ENCODE results near the gene MRC1. TPM values are rescaled to one million over a fixed set of nuclear protein-coding genes. Genes with fewer than 3 reads are reported as not detected.

MRC1 gene
- total and polyA plus RNA-seq, 2 donors from 2014 or later, result 3.4 to 67.8 TPM

- Histone ChIP-seq H3K27me3 (ENCODE audit: control insufficient read depth, insufficient read depth, low read length) (no peaks in the 10 kb centered on the region), H3K9ac (ENCODE audit: low read length in 3 of 3) (no peak overlapping the region), H3K9me3 (ENCODE audit: control insufficient read depth in 2 of 3, insufficient read depth in 1 of 3, low read length in 3 of 3) (no peaks in the 10 kb centered on the region), H3K27ac (ENCODE audit: low read depth in 2 of 2, low read length in 2 of 2) (no peak overlapping the region), H3K4me3 (ENCODE audit: low read length in 3 of 3) (no peak overlapping the region), H3K4me1 (ENCODE audit: control insufficient read depth in 2 of 3, insufficient read depth in 2 of 3, low read depth in 1 of 3, low read length in 3 of 3) (no peaks in the 10 kb centered on the region), H3K36me3 (ENCODE audit: control insufficient read depth in 2 of 3, insufficient read depth in 3 of 3, low read length in 3 of 3) (no peaks in the 10 kb centered on the region)
- DNase-seq (no peak), FAIRE-seq (no peak)
- intact Hi-C loops (cut with DNase I), result no loop called here
- TF ChIP-seq CTCF (IDR thresholded peaks at IDR 0.05; ENCODE audit: borderline replicate concordance, extremely low read depth, insufficient read depth), result no peak
These were observed 19.8 kb upstream of the MRC1 start for GRCh38 chr10:17789396-17789795.

GRCh38 chr10:17790651-17791050, 18.5 kb upstream of the MRC1 start:
- FAIRE-seq, result no peak
- no peak for TF ChIP-seq CTCF (IDR thresholded peaks at IDR 0.05; ENCODE audit: borderline replicate concordance, extremely low read depth, insufficient read depth)

GRCh38 chr10:17792991-17793390, 16.2 kb upstream of the MRC1 start:
- TF ChIP-seq CTCF (IDR thresholded peaks at IDR 0.05; ENCODE audit: borderline replicate concordance, extremely low read depth, insufficient read depth), result no peak
- no peaks in the 10 kb centered on the region for H3K4me1 ChIP-seq (ENCODE audit: control insufficient read depth in 2 of 3, insufficient read depth in 2 of 3, low read depth in 1 of 3, low read length in 3 of 3)
- intact Hi-C loops (cut with DNase I), result no loop called here
- H3K36me3 ChIP-seq (ENCODE audit: control insufficient read depth in 2 of 3, insufficient read depth in 3 of 3, low read length in 3 of 3), result no peaks in the 10 kb centered on the region
- no peak for DNase-seq
- H3K27ac ChIP-seq (ENCODE audit: low read depth in 2 of 2, low read length in 2 of 2), result no peak overlapping the region
- no peaks in the 10 kb centered on the region for H3K27me3 ChIP-seq (ENCODE audit: control insufficient read depth, insufficient read depth, low read length)
- H3K9ac ChIP-seq (ENCODE audit: low read length in 3 of 3), result no peak overlapping the region
- no peak overlapping the region for H3K4me3 ChIP-seq (ENCODE audit: low read length in 3 of 3)
- no peak for FAIRE-seq
- H3K9me3 ChIP-seq (ENCODE audit: control insufficient read depth in 2 of 3, insufficient read depth in 1 of 3, low read length in 3 of 3), result no peaks in the 10 kb centered on the region

More at GRCh38 chr10:17790651-17791050, 18.5 kb upstream of the MRC1 start:
- intact Hi-C loops (cut with DNase I), result no loop called here
- Histone ChIP-seq H3K27me3 (ENCODE audit: control insufficient read depth, insufficient read depth, low read length) (no peaks in the 10 kb centered on the region), H3K4me1 (ENCODE audit: control insufficient read depth in 2 of 3, insufficient read depth in 2 of 3, low read depth in 1 of 3, low read length in 3 of 3) (no peaks in the 10 kb centered on the region), H3K9ac (ENCODE audit: low read length in 3 of 3) (no peak overlapping the region), H3K36me3 (ENCODE audit: control insufficient read depth in 2 of 3, insufficient read depth in 3 of 3, low read length in 3 of 3) (no peaks in the 10 kb centered on the region), H3K9me3 (ENCODE audit: control insufficient read depth in 2 of 3, insufficient read depth in 1 of 3, low read length in 3 of 3) (no peaks in the 10 kb centered on the region), H3K4me3 (ENCODE audit: low read length in 3 of 3) (no peak overlapping the region), H3K27ac (ENCODE audit: low read depth in 2 of 2, low read length in 2 of 2) (no peak overlapping the region)
- no peak for DNase-seq
